GM11168 (cell line): Measurements from ENCODE around the gene P2RX1.
"Not testable (repeated sequence)": the region's sequence is repeated elsewhere in the genome, so short reads cannot be mapped to it uniquely, and the experiment has no call there.

Experiments
- in situ Hi-C: fragments of 300-500 bp; cut with MboI; formaldehyde crosslinking; loops from one replicate; pipeline ENCODE4 v1.12.0; 2022; ENCODE audit warnings: low sequenced_read_pairs; ENCODE audit not compliant: unreplicated experiment

P2RX1 gene

DNA sequence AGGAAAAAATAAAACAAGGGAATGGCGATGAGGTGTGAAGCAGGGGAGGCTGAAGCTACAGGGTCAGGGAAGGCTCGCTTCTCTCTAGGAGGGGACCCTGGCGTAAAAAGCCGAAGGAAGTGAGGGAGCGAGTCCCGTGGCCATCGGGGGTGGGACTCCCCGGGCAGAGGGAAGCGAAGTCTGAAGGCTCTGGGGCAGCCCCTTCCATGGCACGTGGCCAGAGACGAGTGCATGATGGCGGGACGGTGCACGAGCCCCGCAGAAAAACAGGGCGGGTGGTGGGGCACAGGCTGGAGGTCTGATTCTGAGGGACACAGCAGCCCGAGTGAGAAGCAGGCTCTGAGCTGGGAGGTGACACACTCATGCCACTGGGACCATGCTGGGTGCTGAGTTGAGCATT is 49.2 kb downstream of the P2RX1 start:
- in situ Hi-C loops, result no loop called here

DNA sequence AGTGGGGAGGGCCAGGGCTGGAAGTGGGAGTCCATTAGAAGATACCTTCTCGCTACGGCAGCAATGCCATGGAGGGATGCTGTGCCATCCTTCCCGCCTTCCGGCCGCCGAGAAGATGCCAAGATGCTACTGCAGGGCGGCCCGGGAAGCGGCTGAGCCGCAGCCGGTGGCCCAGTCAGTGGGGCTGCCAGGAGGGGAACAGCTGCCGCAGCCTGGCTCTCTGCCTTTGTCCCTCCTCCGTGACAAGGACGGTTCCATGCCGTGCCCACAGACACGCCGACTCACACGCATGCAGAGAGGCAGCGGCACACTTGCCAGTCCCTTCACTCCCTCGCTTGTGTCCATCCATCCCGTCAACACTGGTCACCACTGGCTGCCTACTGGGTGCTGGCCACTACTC is 50.0 kb downstream of the P2RX1 start:
- in situ Hi-C loops, result no loop called here

DNA sequence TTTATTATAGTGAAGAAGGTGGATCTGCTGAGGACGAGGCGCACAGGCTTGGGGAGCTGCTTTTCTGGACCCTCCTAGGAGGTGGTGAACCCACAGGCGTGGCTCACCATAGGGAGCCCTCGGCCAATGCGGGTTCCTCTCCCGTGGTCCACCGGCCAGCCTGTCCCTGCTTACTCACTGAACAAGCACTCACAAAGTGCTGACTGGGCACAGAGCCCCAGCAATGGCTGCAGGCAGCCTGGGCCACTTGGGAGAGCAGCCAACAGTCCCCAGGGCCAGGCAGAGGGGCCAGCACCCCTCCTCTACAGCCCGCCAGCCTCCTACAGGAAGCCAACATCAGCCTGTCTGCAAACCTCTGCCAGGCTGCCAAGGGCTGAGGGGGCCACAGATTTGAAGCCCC is 51.1 kb downstream of the P2RX1 start:
- in situ Hi-C loops, result no loop called here

DNA sequence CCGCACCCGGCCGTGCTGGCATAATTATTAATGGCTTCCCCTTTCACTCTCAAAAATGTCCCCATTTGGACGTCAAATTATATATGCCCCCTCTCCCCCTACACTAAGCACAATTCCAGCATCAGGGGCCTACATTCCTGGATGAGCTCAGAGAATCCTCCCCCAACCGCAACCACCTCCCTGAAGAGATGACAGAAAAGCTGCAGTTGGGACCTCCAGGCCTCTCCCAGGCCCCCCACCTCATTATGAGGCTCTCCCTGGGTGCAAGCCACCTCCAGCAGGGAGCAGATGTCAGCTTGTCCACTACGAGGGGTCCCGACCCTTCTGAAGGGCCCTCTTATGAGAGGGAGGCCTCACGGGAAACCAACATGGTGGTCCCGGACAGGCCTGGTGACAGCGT is 51.7 kb downstream of the P2RX1 start:
- in situ Hi-C loops, result no loop called here

DNA sequence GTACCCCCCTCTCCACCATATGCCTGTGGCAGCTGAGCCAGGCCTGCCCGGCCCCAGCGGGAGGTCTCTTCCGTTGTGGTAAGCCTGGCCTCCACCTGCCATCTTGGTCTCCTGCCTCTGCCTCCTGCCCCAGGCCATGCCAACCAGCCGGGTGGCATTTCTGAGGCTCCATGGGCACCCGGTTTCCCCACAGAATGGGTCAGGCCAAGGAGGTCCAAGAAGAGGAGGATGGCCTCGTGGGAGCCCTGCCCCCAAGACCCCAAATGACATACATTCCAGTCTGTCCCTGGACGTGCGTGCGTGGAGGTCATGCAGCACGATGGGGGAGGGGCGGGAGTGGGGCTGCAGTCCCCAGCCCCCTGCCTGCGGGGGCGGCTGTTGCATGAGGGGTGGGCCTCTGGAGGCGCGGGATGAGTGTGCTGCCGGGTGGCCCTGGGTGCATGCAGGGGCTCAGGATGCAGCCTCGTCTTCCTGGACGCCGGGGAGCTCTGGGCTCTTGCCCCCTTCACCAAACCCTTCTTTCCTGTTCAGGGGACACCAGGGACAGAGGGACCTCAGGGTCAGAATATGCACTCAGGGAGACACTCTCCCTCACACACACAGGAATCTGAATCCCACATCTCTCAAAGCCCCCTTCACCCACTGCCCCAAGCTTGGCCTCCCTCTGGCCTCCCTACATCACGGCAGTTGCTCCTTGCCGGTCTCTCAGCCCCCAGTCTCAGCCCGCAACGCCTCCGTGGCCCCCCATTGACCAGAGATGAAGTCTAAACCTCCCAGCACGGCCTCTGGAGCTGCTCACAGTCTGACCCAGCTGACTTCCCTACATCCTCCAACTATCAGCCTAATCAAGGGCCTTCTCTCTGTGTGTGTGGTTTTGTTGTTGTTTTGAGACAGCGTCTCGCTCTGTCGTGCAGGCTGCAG is 54.2 kb downstream of the P2RX1 start:
- in situ Hi-C loops, result no loop called here

DNA sequence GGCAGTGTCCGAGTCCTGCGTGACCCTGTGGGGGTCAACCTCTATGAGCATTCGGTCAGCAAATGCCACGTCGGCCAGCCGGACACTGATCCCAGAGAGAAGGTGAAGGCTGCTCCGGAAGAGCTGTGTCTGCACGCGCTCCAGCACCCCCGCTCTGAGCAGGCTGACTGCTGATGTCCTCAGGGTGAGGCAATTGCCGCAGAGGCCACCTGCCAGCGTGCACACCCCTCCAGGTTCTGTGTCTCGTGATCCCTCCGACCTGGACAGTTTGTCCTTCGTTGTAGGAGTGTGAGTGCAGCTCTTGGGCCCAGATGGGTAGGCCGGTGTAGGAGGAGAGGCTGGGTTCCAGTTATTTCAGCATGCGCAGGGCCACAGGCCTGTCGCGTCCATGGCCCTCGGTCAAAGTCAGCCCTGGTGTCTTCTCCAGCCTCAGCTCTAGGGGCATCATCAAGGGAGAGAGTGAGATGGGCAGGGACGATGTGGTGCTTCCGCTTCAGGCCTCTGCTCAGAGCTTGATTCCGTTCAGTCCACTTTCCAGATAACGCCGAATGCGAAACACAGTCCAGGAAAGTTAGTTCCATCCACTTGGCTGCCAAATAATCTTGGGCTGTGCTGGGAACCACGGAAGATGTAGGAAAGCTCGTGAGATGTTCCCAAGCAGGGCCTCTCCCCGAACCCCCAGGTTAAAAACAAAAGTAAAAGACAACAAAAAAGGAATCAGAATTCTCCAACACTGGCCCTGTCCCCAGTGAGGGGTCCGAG is 55.1 kb downstream of the P2RX1 start:
- in situ Hi-C loops, result no loop called here

DNA sequence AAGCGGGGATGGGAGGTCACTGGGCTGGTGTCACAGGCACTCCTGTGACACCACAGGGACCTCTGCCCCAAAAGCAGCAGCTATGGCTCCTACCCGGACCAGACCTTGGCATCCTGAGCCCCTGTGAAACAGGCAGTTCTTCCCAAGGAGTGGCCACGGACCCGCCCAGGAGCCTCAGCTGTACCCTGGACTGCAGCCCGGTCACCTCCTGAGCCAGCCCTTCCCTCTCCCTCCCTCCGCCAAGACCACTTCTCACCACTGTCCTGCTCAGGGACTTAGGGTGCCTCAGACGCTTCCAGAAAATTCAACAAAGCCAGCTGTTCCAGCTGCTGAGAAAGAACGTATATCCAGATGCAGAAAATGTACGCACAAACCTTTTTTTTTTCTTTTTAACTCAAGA is 56.3 kb downstream of the P2RX1 start:
- in situ Hi-C loops, result no loop called here

DNA sequence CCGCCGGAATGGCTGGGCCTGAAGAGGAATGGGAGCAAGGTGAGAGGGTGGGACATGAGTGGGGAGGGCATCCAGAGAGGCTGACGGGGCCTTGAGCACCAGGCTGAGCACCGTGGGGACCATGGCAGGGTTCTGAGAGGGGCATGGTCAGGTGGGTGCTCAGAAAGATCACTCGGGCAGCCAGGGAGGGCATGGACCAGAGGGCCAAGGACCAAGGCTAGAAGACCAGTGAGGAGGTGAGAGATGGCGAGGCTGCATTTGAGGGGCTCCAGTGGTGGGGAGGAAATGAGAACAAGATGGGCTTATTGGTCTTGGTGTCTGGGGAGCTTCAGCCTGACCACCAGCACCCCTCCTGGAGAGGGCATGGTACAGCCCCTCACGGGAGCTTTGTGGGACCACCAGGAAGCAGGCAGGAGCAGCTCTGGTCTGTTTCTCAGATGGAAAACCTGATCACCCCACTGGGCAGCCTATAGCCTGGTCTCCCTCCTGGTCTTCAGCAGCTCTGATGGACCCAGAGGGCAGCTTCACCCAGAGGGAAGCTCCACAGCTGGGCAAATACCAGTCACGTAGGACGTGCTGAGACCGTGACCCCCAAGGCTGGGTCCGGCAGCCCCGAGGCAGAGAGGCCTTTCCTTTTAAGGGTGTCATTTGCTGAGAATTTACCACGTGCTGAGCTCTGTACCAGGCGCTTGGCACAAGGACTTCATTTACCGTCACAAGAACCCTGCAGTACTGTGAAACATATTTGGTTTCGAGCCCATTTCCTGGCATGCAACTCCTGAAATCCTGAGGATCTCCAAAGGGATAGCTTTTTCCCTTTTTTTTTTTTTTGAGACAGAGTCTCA is 58.8 kb downstream of the P2RX1 start:
- in situ Hi-C loops, result no loop called here

DNA sequence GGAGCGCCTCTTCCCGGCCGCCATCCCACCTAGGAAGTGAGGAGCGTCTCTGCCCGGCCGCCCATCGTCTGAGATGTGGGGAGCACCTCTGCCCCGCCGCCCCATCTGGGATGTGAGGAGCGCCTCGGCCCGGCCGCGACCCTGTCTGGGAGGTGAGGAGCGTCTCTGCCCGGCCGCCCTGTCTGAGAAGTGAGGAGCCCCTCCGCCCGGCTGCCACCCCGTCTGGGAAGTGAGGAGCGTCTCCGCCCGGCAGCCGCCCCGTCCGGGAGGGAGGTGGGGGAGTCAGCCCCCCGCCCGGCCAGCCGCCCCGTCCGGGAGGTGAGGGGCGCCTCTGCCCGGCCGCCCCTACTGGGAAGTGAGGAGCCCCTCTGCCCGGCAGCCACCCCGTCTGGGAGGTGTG is 62.1 kb downstream of the P2RX1 start:
- in situ Hi-C loops, result not testable (repeated sequence)

DNA sequence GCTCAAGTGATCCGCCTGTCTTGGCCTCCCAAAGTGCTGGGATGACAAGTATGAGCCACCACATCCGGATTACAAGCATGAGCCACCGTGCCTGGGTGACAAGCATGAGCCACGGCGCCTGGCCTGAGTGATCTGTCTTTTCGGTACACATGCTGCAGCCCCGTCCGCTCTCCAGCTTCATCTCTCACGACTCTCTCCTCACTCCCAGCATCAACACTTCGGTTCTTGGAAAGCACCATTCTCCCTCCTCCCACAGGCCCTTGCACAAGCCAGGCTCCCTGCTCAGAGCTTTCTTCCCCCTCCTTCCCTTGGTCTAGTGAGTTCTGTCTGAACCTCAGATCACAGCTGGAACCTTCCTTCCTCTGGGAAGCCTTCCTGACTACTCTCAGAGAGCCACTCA is 63.7 kb downstream of the P2RX1 start:
- in situ Hi-C loops, result no loop called here

DNA sequence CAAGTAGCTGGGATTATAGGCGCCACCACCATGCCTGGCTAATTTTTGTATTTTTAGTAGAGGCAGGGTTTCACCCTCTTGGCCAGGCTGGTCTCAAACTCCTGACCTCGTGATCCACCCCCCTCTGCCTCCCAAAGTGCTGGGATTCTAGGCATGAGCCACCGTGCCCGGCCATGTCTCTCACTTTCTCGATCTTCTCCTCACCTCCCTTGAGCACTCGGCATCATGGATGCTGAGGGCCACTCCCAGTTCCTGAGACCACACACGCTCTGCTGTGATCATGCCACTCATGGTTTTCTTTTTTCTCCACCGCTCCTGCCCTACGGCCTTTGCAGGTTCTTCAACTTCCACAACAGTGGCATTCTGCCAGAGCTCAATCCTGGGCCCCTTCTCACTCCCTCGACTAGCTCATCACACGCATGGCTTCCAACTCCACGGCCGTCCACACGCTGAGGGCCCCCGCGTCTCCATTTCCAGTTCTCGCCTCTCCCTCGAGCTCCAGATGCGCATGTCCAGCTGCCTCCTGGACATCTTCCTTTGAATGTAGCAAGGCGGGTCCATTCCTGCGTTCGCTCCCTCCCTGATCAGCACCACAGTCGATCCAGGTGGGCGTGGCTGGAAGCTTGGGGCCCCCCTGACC is 64.7 kb downstream of the P2RX1 start:
- in situ Hi-C loops, result no loop called here

DNA sequence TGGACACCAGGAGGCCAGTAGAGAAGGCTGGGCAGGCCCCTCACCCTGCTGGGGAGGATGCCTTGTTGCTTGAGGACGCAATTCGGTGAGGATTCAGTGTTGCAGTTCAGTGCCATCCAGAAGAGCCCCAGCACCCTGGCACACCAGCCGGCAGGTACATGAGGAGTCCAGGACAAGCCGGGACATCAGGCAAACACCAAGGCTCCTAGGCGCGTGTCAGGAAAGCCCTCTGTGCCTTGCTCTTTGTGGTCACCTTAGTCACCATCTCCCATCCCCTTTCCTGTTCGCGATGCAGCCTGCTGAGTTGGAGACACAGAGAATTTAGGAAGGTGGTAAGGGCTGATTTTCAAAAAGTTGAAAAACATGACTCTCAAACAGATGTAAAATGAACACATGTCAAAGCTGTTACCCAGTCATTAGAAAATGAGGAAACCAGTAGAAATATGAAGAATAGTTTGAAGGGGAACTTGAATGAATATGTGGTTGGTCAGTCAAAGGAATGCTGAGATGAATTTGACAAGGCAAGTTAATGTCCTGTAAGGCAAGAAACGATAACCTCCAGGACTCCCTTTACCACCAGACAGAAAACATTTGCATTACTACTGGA is 67.9 kb downstream of the P2RX1 start:
- in situ Hi-C loops, result no loop called here

DNA sequence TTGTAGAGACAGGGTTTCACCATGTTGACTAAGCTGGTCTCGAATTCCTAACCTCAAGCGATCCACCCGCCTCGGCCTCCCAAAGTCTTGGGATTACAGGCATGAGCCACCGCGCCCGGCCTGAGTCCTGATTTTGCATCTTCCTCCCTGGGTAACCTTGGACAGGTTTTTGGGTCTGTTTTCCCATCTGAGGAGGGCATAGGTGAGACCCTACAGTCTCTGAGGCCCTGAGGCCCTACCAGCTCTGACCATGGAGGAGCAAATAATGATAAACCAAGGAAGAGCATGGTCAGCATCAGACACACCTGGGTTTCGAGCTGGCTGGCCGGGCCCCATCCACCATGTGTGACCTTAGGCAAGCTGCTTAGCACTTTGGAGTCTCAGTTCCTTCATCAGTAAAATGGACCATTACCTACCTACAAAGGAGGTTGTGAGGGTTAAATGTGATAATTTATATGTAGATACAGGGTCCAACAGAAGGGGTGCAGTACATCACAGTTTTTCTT is 69.0 kb downstream of the P2RX1 start:
- in situ Hi-C loops, result no loop called here
